GM19438 (cell line): Measurements from ENCODE around the gene ABCC4.

Experiments
- ATAC-seq: cut with Tn5 transposase; IDR thresholded peaks from one replicate; pipeline ENCODE4 v1.9.1; 2021; ENCODE audit warnings: low read depth; ENCODE audit not compliant: unreplicated experiment

Gene ABCC4

GRCh38 chr13:95124959-95125358 is 176.3 kb downstream of the ABCC4 start:
- ATAC-seq, result no peak

- ATAC-seq, result no peak
These were observed 177.5 kb downstream of the ABCC4 start for GRCh38 chr13:95123726-95124125.

- ATAC-seq, result no peak
These were observed 179.2 kb downstream of the ABCC4 start for GRCh38 chr13:95122063-95122462.

GRCh38 chr13:95121516-95121915 is 179.7 kb downstream of the ABCC4 start:
- no peak for ATAC-seq

GRCh38 chr13:95120650-95121049 is 180.6 kb downstream of the ABCC4 start:
- ATAC-seq, result no peak

- ATAC-seq, result no peak
These were observed 182.5 kb downstream of the ABCC4 start for GRCh38 chr13:95118541-95119324.

GRCh38 chr13:95117092-95117491 is 184.2 kb downstream of the ABCC4 start:
- ATAC-seq, result no peak

- ATAC-seq, result no peak
These were observed 185.7 kb downstream of the ABCC4 start for GRCh38 chr13:95115525-95115924.

- no peak for ATAC-seq
These were observed 187.7 kb downstream of the ABCC4 start for GRCh38 chr13:95113601-95114000.

- no peak for ATAC-seq
These were observed 188.4 kb downstream of the ABCC4 start for GRCh38 chr13:95112883-95113282.

GRCh38 chr13:95111608-95112007 is 189.6 kb downstream of the ABCC4 start:
- no peak for ATAC-seq

GRCh38 chr13:95106562-95106961 is 194.7 kb downstream of the ABCC4 start:
- no peak for ATAC-seq

GRCh38 chr13:95100525-95101433 is 200.5 kb downstream of the ABCC4 start:
- ATAC-seq, result no peak

GRCh38 chr13:95099541-95099940 is 201.7 kb downstream of the ABCC4 start:
- no peak for ATAC-seq

GRCh38 chr13:95098916-95099315 is 202.3 kb downstream of the ABCC4 start:
- no peak for ATAC-seq

- no peak for ATAC-seq
These were observed 209.5 kb downstream of the ABCC4 start for GRCh38 chr13:95091755-95092154.

- no peak for ATAC-seq
These were observed 213.4 kb downstream of the ABCC4 start for GRCh38 chr13:95087746-95088305.

GRCh38 chr13:95086761-95087160 is 214.5 kb downstream of the ABCC4 start:
- no peak for ATAC-seq

GRCh38 chr13:95083758-95084157 is 217.5 kb downstream of the ABCC4 start:
- no peak for ATAC-seq

GRCh38 chr13:95083066-95083465 is 218.2 kb downstream of the ABCC4 start:
- no peak for ATAC-seq

- ATAC-seq, result no peak
These were observed 225.7 kb downstream of the ABCC4 start for GRCh38 chr13:95075506-95075905.
